T-cell (primary cell): ENCODE data around the gene ZNF423. TPM values are rescaled to one million over a fixed set of nuclear protein-coding genes. Genes with fewer than 3 reads are reported as not detected.

Experiments
- total RNA-seq, 35 experiments: library from RNA in 6 of 35; stranded (reverse) in 6 of 35; fragments of 120-200 nt in 1 of 35; gene quantifications; one replicate each; pipeline versions ENCODE4 v1.2.1 to v1.2.4 and lab custom pipeline; 2013 to 2026

Gene ZNF423
- total RNA-seq, 5 donors from 2014 or later (not counting 1 experiment from before 2014, with no cell fraction given), result 0.07 to 0.12 TPM; not detected in 3

Other genes with a start within 250 kb of the ZNF423 start
- 10 to 100 TPM; 26.7 to 32.9 (median 27.5) TPM for gene CNEP1R1, start 169.1 kb upstream of the ZNF423 start, total RNA-seq
- 10 to 100 TPM; 17.0 to 28.4 (median 24.6) TPM for gene HEATR3, start 209.9 kb upstream of the ZNF423 start, total RNA-seq